Mesodermal cell (in vitro differentiated cells): ENCODE results near the gene RAD1.

Source experiments
- H3K27ac ChIP-seq: 2 replicates; pipeline ENCODE4 v1.7.0; 2013; ENCODE audit warnings: mild to moderate bottlenecking, low read depth, low read length, moderate library complexity; ENCODE audit not compliant: severe bottlenecking
- H3K36me3 ChIP-seq: 2 replicates; pipeline ENCODE4 v1.7.1; 2013; ENCODE audit warnings: mild to moderate bottlenecking, low read length, moderate library complexity; ENCODE audit not compliant: control insufficient read depth, insufficient read depth
- H3K4me1 ChIP-seq: one replicate; pipeline ENCODE4 v1.7.1; 2013; ENCODE audit warnings: mild to moderate bottlenecking, low read length; ENCODE audit not compliant: insufficient read depth, control insufficient read depth, poor library complexity, severe bottlenecking
- H3K4me3 ChIP-seq: 2 replicates; pipeline ENCODE4 v1.7.0; 2013; ENCODE audit warnings: low read length, control low read depth, mild to moderate bottlenecking; ENCODE audit not compliant: insufficient read depth, poor library complexity, severe bottlenecking; ENCODE audit errors: extremely low read depth
- H3K9me3 ChIP-seq: 2 replicates; pipeline ENCODE4 v1.7.1; 2013; ENCODE audit warnings: mild to moderate bottlenecking, low read length, moderate library complexity; ENCODE audit not compliant: control insufficient read depth
- WGBS, 2 experiments: methylation state at CpG; one replicate each; pipeline ENCODE4 v1.1.5; 2013; ENCODE audit warnings: missing lambda C conversion rate in 2 of 2; ENCODE audit not compliant: insufficient coverage in 2 of 2; 5-methylcytosine and 5-hydroxymethylcytosine counted together

RAD1 gene

GRCh38 chr5:34916518-34916917, 1.2 kb upstream of the RAD1 start:
- Histone ChIP-seq H3K4me3 (peak overlapping the region; percentile 82), H3K9me3 (no peaks in the 10 kb centered on the region), H3K27ac (peak overlapping the region; percentile 86), H3K4me1 (peaks cover 7% of the 10 kb centered on the region), H3K36me3 (peaks cover 32% of the 10 kb centered on the region)
- 6 to 12% methylated on average over 3 to 5 of the region's 6 CpGs for WGBS, 2 experiments

GRCh38 chr5:34915856-34916192, 520 bp upstream of the RAD1 start:
- H3K4me3 ChIP-seq, result peak overlapping the region; percentile 82
- WGBS, 2 experiments, result 0% methylated on average over 12 to 14 of the region's 20 CpGs
- peak overlapping the region; percentile 86 for H3K27ac ChIP-seq
- peaks cover 33% of the 10 kb centered on the region for H3K36me3 ChIP-seq
- H3K9me3 ChIP-seq, result no peaks in the 10 kb centered on the region
- H3K4me1 ChIP-seq, result peaks cover 7% of the 10 kb centered on the region

DNA sequence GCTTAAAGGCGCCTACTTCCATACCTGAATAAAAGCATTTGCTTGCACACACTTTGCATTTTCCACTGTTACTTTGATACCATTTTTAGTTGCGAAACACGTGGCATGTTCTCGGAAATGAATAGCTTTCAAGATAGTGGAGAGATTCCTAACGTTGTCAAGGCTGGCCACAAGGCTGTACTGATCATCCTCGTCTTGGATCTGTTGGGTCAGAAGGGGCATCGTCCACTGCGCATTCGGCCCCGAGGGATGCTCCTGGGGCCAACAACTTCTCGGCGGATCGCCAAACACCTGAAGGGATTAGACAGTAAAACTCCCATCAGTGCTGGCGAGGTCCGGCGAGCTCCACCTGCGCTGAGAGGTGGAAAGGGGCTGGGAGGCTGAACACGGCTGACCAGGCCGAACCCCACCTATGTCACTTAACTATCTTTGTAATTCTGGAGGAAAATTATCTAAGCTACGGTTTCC, 599 bp downstream of the RAD1 start:
- Histone ChIP-seq H3K4me3 (peak overlapping the region; percentile 82), H3K36me3 (peaks cover 38% of the 10 kb centered on the region), H3K4me1 (peaks cover 7% of the 10 kb centered on the region), H3K27ac (peak overlapping the region; percentile 86), H3K9me3 (no peaks in the 10 kb centered on the region)
- WGBS, 2 experiments, result 1 to 2% methylated on average over 14 to 16 of the region's 20 CpGs

- peaks cover 44% of the 10 kb centered on the region for H3K36me3 ChIP-seq
- H3K4me3 ChIP-seq, result no peak overlapping the region
- 100% methylated on average over 1 of the region's 2 CpGs; no CpG with 5 or more reads in 1 of the 2 experiments for WGBS, 2 experiments
- peaks cover 7% of the 10 kb centered on the region for H3K4me1 ChIP-seq
- no peaks in the 10 kb centered on the region for H3K9me3 ChIP-seq
- no peak overlapping the region for H3K27ac ChIP-seq
These were observed 2.2 kb downstream of the RAD1 start for GRCh38 chr5:34913072-34913471.

DNA sequence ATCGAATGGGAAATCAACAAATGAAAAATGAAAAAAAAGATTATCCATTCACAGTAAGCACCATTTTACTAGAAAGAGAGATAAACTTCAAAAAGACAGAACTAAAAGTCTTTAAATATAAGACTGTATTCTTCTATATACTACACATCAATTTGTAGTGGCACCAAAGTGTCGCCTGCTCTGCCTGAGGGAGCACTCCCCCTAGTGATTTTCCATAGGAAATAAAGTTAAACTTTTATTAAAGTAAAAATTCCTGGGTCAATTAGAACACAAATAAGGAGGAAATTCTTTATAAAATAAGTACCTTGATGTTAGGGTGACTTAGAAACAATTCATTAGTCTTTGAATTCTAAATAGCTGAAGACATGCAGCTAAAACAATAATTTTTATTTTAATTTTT, 9.7 kb downstream of the RAD1 start:
- no peak overlapping the region for H3K4me3 ChIP-seq
- no peak overlapping the region for H3K27ac ChIP-seq
- no CpG with 5 or more reads among the region's 2 CpGs for WGBS, 2 experiments
- no peaks in the 10 kb centered on the region for H3K4me1 ChIP-seq
- H3K36me3 ChIP-seq, result peaks cover 43% of the 10 kb centered on the region
- H3K9me3 ChIP-seq, result no peaks in the 10 kb centered on the region

- Histone ChIP-seq H3K4me1 (no peaks in the 10 kb centered on the region), H3K4me3 (no peak overlapping the region), H3K27ac (no peak overlapping the region), H3K9me3 (no peaks in the 10 kb centered on the region), H3K36me3 (peaks cover 23% of the 10 kb centered on the region)
- no CpG with 5 or more reads among the region's 1 CpG for WGBS, 2 experiments
These were observed 12.0 kb downstream of the RAD1 start for GRCh38 chr5:34903260-34903659.

GRCh38 chr5:34900652-34901051, 14.7 kb downstream of the RAD1 start:
- H3K27ac ChIP-seq, result no peak overlapping the region
- 76 to 87% methylated on average over 2 to 5 of the region's 6 CpGs for WGBS, 2 experiments
- H3K36me3 ChIP-seq, result peaks cover 11% of the 10 kb centered on the region
- H3K4me1 ChIP-seq, result no peaks in the 10 kb centered on the region
- no peaks in the 10 kb centered on the region for H3K9me3 ChIP-seq
- no peak overlapping the region for H3K4me3 ChIP-seq

DNA sequence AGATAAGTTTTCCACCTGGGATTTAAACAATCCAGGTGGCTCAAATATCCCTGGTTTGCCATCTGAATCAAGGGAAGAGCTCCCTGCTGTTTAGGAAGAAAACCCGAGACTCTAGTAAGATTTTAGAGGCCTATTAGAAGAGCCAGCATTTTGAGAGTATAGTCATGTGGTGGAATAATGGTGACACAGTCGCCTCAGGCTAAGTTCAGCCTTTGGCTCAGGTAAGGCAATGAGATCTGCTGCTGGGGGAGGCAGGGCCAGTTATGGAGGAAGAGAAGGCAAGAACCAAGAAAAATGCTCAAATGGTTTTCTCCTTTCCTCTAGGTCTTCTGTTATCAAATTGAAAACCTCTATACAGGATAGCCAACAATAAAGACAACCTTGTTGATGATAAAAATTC, 16.2 kb downstream of the RAD1 start:
- 61 to 87% methylated on average over 2 of the region's 2 CpGs for WGBS, 2 experiments
- no peaks in the 10 kb centered on the region for H3K36me3 ChIP-seq
- H3K4me1 ChIP-seq, result no peaks in the 10 kb centered on the region
- no peaks in the 10 kb centered on the region for H3K9me3 ChIP-seq
- no peak overlapping the region for H3K4me3 ChIP-seq
- no peak overlapping the region for H3K27ac ChIP-seq

GRCh38 chr5:34898258-34898895, 16.9 kb downstream of the RAD1 start:
- Histone ChIP-seq H3K4me1 (no peaks in the 10 kb centered on the region), H3K4me3 (no peak overlapping the region), H3K9me3 (no peaks in the 10 kb centered on the region), H3K36me3 (no peaks in the 10 kb centered on the region), H3K27ac (no peak overlapping the region)
- WGBS, 2 experiments, result 0% methylated on average over 2 of the region's 3 CpGs

GRCh38 chr5:34897646-34898045, 17.7 kb downstream of the RAD1 start:
- Histone ChIP-seq H3K4me3 (no peak overlapping the region), H3K27ac (no peak overlapping the region), H3K9me3 (no peaks in the 10 kb centered on the region), H3K4me1 (no peaks in the 10 kb centered on the region), H3K36me3 (no peaks in the 10 kb centered on the region)

GRCh38 chr5:34895641-34896419, 19.5 kb downstream of the RAD1 start:
- H3K4me3 ChIP-seq, result no peak overlapping the region
- H3K9me3 ChIP-seq, result no peaks in the 10 kb centered on the region
- no peaks in the 10 kb centered on the region for H3K4me1 ChIP-seq
- no peak overlapping the region for H3K27ac ChIP-seq
- WGBS, 2 experiments, result 77 to 100% methylated on average over 2 of the region's 2 CpGs
- no peaks in the 10 kb centered on the region for H3K36me3 ChIP-seq
